CD14-positive monocyte (primary cell): ENCODE data around the gene RYR3. TPM values are rescaled to one million over a fixed set of nuclear protein-coding genes. Genes with fewer than 3 reads are reported as not detected.

Experiments
- DNase-seq, 3 donors: peaks; one replicate each; pipeline ENCODE4 v3.0.0-alpha.2; 2011 to 2022
- H2AFZ ChIP-seq: 2 replicates; pipeline ENCODE4 v1.6.0; 2012; ENCODE audit warnings: mild to moderate bottlenecking, low read depth, low read length, inconsistent platforms; ENCODE audit not compliant: insufficient read depth, poor library complexity, severe bottlenecking
- H3K27ac ChIP-seq, 2 donors: 1 replicate in 1 of 2; 2 replicates in 1 of 2; pipeline ENCODE4 v1.5.1; 2012 to 2013; ENCODE audit warnings: low read length in 2 of 2, control low read depth in 1 of 2, inconsistent platforms in 1 of 2, low read depth in 1 of 2, mild to moderate bottlenecking in 1 of 2
- H3K27me3 ChIP-seq, 2 donors: one replicate each; pipeline versions ENCODE4 v1.6.0 to v1.6.1; 2011 to 2013; ENCODE audit warnings: low read length in 2 of 2; ENCODE audit not compliant: control insufficient read depth in 2 of 2, insufficient read depth in 2 of 2
- H3K36me3 ChIP-seq, 2 donors: replicated peaks in 1 of 2; 1 replicate in 1 of 2; 2 replicates in 1 of 2; pipeline versions ENCODE4 v1.5.1 to v1.6.1; 2012 to 2013; ENCODE audit warnings: low read length in 2 of 2, control low read depth in 1 of 2, inconsistent platforms in 1 of 2, mild to moderate bottlenecking in 1 of 2; ENCODE audit not compliant: insufficient read depth in 2 of 2, control insufficient read depth in 1 of 2
- H3K4me1 ChIP-seq, 2 donors: 1 replicate in 1 of 2; 2 replicates in 1 of 2; pipeline versions ENCODE4 v1.5.1 to v1.6.1; 2012 to 2013; ENCODE audit warnings: low read length in 2 of 2, control low read depth in 1 of 2, inconsistent platforms in 1 of 2, mild to moderate bottlenecking in 1 of 2, moderate library complexity in 1 of 2; ENCODE audit not compliant: insufficient read depth in 2 of 2, control insufficient read depth in 1 of 2
- H3K4me2 ChIP-seq: replicated peaks from 2 replicates; pipeline ENCODE3; 2012; ENCODE audit warnings: low read length, moderate library complexity, mild to moderate bottlenecking; ENCODE audit not compliant: poor library complexity, severe bottlenecking; ENCODE audit errors: extremely low read depth
- H3K4me3 ChIP-seq, 3 experiments: fragments of 200-600 bp in 1 of 3; sonication (generic) in 1 of 3; replicated peaks in 1 of 3; 1 replicate in 2 of 3; 2 replicates in 1 of 3; pipeline ENCODE4 v1.5.1; 2011 to 2013; ENCODE audit warnings: low read length in 3 of 3, mild to moderate bottlenecking in 3 of 3, control low read depth in 2 of 3, low read depth in 2 of 3, inconsistent platforms in 1 of 3, moderate library complexity in 1 of 3
- H3K79me2 ChIP-seq: 2 replicates; pipeline ENCODE4 v1.6.0; 2012; ENCODE audit warnings: mild to moderate bottlenecking, control low read depth, inconsistent platforms, low read length, moderate library complexity; ENCODE audit not compliant: insufficient read depth
- H3K9ac ChIP-seq: 2 replicates; pipeline ENCODE4 v1.6.0; 2017; ENCODE audit warnings: low read length, mild to moderate bottlenecking; ENCODE audit not compliant: insufficient read depth, poor library complexity, severe bottlenecking
- H3K9me3 ChIP-seq, 2 donors: replicated peaks in 1 of 2; 1 replicate in 1 of 2; 2 replicates in 1 of 2; pipeline versions ENCODE4 v1.5.1 to v1.6.1; 2012 to 2013; ENCODE audit warnings: low read length in 2 of 2, control low read depth in 1 of 2; ENCODE audit not compliant: control insufficient read depth in 1 of 2, insufficient read depth in 1 of 2
- H4K20me1 ChIP-seq: 2 replicates; pipeline ENCODE4 v1.6.0; 2012; ENCODE audit warnings: mild to moderate bottlenecking, low read length, control low read depth, moderate library complexity; ENCODE audit not compliant: insufficient read depth
- H3K27ac Mint-ChIP-seq, 7 donors: one replicate each; pipeline ENCODE4 v1.8.0; 2020; ENCODE audit warnings: mild to moderate bottlenecking in 7 of 7, mixed read lengths in 7 of 7, moderate library complexity in 6 of 7, inconsistent platforms in 2 of 7
- H3K27me3 Mint-ChIP-seq, 3 donors: one replicate each; pipeline ENCODE4 v1.8.0; 2021 to 2022; ENCODE audit warnings: low read depth in 3 of 3, mild to moderate bottlenecking in 3 of 3, mixed read lengths in 3 of 3, moderate library complexity in 3 of 3, inconsistent platforms in 1 of 3
- H3K36me3 Mint-ChIP-seq, 2 donors: one replicate each; pipeline ENCODE4 v1.8.0; 2020; ENCODE audit warnings: mixed read lengths in 2 of 2, inconsistent platforms in 1 of 2, mild to moderate bottlenecking in 1 of 2
- H3K4me1 Mint-ChIP-seq: one replicate; pipeline ENCODE4 v1.8.0; 2020; ENCODE audit warnings: mild to moderate bottlenecking, mixed read lengths
- H3K4me3 Mint-ChIP-seq, 2 donors: one replicate each; pipeline ENCODE4 v1.8.0; 2020; ENCODE audit warnings: mild to moderate bottlenecking in 2 of 2, mixed read lengths in 2 of 2, moderate library complexity in 1 of 2
- H3K9me3 Mint-ChIP-seq, 7 donors: one replicate each; pipeline ENCODE4 v1.8.0; 2020 to 2022; ENCODE audit warnings: mixed read lengths in 7 of 7, mild to moderate bottlenecking in 6 of 7, moderate library complexity in 6 of 7, inconsistent platforms in 2 of 7
- WGBS: methylation state at CpG from one replicate; pipeline ENCODE4 v1.1.5; 2013; ENCODE audit warnings: missing lambda C conversion rate; ENCODE audit not compliant: insufficient coverage; 5-methylcytosine and 5-hydroxymethylcytosine counted together
- intact Hi-C, 2 donors: fragments of 100-400 bp; cut with micrococcal nuclease; formaldehyde crosslinking; loops; one replicate each; pipeline versions ENCODE4 v1.15.0 to v1.15.1; 2023
- polyA plus RNA-seq, 3 donors: library from polyadenylated mRNA; depleted of rRNA in 1 of 3; unstranded in 2 of 3; stranded (reverse) in 1 of 3; fragments of 300-500 nt in 2 of 3; fragments of >200 nt in 1 of 3; fragmentation: Illumina TruSeq in 2 of 3; gene quantifications; 1 replicate in 2 of 3; 2 replicates in 1 of 3; pipeline ENCODE4 v1.2.3, GENCODE V29; 2012 to 2021
- TF ChIP-seq, protein P1 (sequence below): fragments of 200-600 bp; IDR thresholded peaks from one replicate; pipeline ENCODE4 v1.8.0; 2022; ENCODE audit warnings: antibody characterized with exemption, mild to moderate bottlenecking

Gene RYR3
- polyA plus RNA-seq, 3 donors = not detected

GRCh38 chr15:33624439-33624838 lies 313.7 kb downstream of the RYR3 start:
- DNase-seq = no peak
- H3K27ac ChIP-seq = no peak overlapping the region

GRCh38 chr15:33629647-33630046 lies 318.9 kb downstream of the RYR3 start:
- Histone ChIP-seq H4K20me1 (no peaks in the 10 kb centered on the region), H3K36me3 (no peaks in the 10 kb centered on the region), H3K27ac (no peak overlapping the region), H3K4me2 (no peak overlapping the region), H3K9ac (no peak overlapping the region), H3K9me3 (peaks cover 6 to 10% of the 10 kb centered on the region in 2 donors), H2AFZ (no peak overlapping the region), H3K4me3 (no peak overlapping the region), H3K79me2 (no peaks in the 10 kb centered on the region), H3K27me3 (no peaks in the 10 kb centered on the region), H3K4me1 (no peaks in the 10 kb centered on the region)
- 84% methylated on average over 3 of the region's 4 CpGs for WGBS
- TF ChIP-seq, protein P1, sequence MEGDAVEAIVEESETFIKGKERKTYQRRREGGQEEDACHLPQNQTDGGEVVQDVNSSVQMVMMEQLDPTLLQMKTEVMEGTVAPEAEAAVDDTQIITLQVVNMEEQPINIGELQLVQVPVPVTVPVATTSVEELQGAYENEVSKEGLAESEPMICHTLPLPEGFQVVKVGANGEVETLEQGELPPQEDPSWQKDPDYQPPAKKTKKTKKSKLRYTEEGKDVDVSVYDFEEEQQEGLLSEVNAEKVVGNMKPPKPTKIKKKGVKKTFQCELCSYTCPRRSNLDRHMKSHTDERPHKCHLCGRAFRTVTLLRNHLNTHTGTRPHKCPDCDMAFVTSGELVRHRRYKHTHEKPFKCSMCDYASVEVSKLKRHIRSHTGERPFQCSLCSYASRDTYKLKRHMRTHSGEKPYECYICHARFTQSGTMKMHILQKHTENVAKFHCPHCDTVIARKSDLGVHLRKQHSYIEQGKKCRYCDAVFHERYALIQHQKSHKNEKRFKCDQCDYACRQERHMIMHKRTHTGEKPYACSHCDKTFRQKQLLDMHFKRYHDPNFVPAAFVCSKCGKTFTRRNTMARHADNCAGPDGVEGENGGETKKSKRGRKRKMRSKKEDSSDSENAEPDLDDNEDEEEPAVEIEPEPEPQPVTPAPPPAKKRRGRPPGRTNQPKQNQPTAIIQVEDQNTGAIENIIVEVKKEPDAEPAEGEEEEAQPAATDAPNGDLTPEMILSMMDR = no peak
- H3K4me1 Mint-ChIP-seq = no peaks in the 10 kb centered on the region
- H3K27ac Mint-ChIP-seq = no peak overlapping the region
- intact Hi-C loops = no loop called here
- peaks cover 1 to 4% (median 2%) of the 10 kb centered on the region in 3 donors for H3K27me3 Mint-ChIP-seq
- H3K4me3 Mint-ChIP-seq = no peak overlapping the region
- no peaks in the 10 kb centered on the region for H3K36me3 Mint-ChIP-seq
- no peak for DNase-seq
- peaks cover 0 to 12% (median 7%) of the 10 kb centered on the region in 7 donors for H3K9me3 Mint-ChIP-seq

More at GRCh38 chr15:33624439-33624838, 313.7 kb downstream of the RYR3 start:
- H3K4me3 ChIP-seq = no peak overlapping the region
- Mint-ChIP-seq H3K9me3 (peaks cover 1 to 12% (median 7%) of the 10 kb centered on the region in 7 donors), H3K4me1 (no peaks in the 10 kb centered on the region), H3K27ac (no peak overlapping the region), H3K27me3 (peaks cover 0 to 2% (median 2%) of the 10 kb centered on the region in 3 donors), H3K36me3 (no peaks in the 10 kb centered on the region), H3K4me3 (no peak overlapping the region)
- no peaks in the 10 kb centered on the region for H3K4me1 ChIP-seq
- H3K4me2 ChIP-seq = no peak overlapping the region
- intact Hi-C loops = no loop called here
- no peaks in the 10 kb centered on the region for H3K36me3 ChIP-seq
- no peaks in the 10 kb centered on the region for H4K20me1 ChIP-seq
- 100% methylated on average over 1 of the region's 3 CpGs for WGBS
- H2AFZ ChIP-seq = no peak overlapping the region
- H3K9ac ChIP-seq = no peak overlapping the region
- peaks cover 4 to 10% of the 10 kb centered on the region in 2 donors for H3K9me3 ChIP-seq
- TF ChIP-seq, protein P1 = no peak
- no peaks in the 10 kb centered on the region for H3K79me2 ChIP-seq
- H3K27me3 ChIP-seq = no peaks in the 10 kb centered on the region
